ENCODE measurements around the gene RHPN2.

The RHPN2 gene

DNA sequence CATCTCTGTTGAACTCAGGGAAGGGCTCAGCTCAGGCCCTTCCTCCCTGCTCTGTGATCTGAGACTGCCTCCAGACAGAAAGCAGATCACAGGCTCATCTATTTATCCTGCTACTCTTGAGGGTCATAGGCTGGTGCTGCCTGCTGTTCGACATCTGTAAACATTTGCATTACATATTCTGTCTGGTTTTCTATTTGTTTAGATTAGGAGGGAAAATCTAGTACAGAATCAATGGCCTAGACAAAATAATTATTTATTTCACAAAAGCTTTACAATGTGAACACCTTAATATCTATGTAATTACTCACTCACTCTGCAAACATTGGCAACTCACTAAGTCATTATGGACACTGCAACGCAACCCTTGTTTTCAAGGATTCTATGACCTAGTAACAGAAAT is 135.9 kb downstream of the RHPN2 start:
- H3K27ac Mint-ChIP-seq: no peak overlapping the region
- H3K4me1 Mint-ChIP-seq: peaks cover 3% of the 10 kb centered on the region
- ATAC-seq: no peak
- H3K9me3 Mint-ChIP-seq: peaks cover 5% of the 10 kb centered on the region
- H3K4me3 Mint-ChIP-seq: no peak overlapping the region
- DNase-seq (ENCODE audit: low spot score in 2 of 2): no peak
- H3K36me3 Mint-ChIP-seq: peaks cover 40% of the 10 kb centered on the region

Data from stimulated activated effector memory CD8-positive, alpha-beta T cell treated with anti-CD3 and anti-CD28 coated beads, Interleukin-12 subunit alpha, Interleukin-12 subunit beta, amount 100 ng/mL, for 72 hours (primary cell).